GM11168 (cell line): Measurements from ENCODE around the gene ADPRM.

Experiments used
- in situ Hi-C: fragments of 300-500 bp; cut with MboI; formaldehyde crosslinking; loops from one replicate; pipeline ENCODE4 v1.12.0; 2022; ENCODE audit warnings: low sequenced_read_pairs; ENCODE audit not compliant: unreplicated experiment

ADPRM gene

DNA sequence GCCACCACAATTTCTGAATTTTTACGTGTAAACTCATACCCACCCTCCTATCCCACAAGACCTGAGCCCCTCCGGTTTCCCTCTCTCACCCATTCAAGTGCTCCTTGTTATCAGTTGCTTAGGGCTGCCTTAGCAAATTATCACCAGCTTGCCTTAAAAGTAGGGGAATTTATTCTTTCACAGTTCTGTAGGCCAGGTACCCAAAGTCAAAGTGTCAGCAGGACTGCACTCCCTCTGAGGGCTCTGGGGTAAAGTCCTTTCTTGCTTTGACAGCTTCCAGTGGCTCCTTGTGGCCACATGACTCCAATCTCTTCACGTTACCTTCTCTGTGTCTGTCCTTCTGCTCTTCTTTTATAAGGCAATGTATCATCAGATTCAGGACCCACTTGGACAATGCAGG, 40.3 kb downstream of the ADPRM start:
- in situ Hi-C loops = no loop called here

DNA sequence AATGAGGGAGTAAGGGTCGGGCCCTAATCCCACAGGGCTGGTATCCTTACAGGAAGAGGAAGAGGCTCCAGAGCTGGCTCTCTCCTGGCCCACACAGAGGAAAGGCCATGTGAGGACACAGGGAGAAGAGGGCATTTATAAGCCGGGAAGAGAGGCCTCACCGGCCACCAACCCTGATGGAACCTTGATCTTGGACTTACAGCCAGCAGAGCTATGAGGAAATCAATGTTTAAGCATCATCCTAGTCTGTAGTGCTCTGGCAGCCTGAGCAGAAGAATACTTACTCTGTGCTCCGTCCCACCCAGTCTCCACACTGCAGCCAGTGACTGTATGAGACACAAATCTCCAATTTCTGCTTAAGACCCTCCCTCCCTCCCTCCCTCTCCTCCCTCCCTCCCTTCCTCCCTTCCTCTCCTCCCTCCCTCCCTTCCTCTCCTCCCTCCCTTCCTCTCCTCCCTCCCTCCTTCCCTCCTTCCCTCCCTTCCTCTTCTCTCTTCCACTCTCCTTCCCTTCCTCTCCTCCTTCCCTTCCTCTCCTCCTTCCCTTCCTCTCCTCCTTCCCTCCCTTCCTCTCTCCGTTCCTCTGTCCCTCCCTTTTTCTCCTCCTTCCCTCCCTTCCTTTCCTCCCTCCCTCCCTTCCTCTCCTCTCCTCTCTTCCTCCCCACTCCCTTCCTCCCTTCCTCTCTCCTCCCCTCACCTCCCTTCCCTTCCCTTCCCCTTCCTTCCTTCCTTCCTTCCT, 41.3 kb downstream of the ADPRM start:
- in situ Hi-C loops = no loop called here

DNA sequence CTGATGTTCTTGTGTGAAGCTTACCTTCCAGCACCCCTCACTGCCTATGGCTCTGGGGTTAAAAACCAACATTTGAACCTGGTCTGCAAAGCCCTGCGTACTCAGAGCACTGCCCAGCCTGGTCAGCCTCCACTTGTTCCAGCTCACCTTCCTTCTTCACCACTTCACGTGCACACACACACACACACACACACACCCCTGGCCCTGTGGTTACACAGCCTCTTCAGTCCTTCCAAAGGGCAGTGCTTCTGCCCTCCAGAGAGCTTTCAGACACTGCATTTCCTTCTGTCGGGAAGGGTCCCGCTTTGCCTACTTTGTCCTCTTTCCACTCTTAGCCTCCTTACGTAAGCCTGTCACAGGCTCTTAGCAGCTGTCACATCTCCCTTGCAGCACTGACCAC, 42.0 kb downstream of the ADPRM start:
- in situ Hi-C loops = no loop called here

DNA sequence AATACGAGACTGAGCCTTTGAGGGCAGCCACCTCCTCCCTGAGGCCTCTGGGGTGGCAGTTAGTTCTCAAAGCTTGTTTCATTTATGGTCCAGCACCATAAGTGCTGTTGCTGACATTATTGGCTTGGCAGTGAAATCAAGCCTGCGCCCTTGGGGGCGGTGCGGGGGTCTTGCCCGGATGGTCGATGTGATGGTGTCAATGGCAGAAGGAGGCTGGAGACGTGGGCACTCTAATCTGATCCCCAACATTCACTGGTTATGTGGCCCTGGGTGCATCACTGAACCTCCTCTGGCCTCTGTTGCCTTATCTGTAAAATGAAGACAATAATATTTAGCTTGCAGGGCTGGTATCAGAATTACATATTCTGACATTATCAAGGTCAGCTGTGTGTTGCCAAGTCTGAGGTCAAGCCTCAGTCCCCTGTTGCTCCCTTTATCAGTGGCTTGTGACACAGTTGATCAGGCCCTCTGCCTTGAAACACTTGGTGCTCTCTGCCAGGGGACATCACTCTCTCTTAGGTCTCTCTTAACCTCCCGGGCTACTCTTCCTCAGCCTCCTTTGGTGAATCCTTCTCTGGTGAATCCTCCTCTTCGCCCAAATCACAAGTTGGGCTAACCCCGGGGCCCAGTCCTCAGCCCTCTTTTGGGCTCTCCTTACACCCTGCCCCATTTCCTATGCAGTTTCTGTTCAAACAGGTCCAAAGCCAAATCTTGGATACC, 44.2 kb downstream of the ADPRM start:
- in situ Hi-C loops = no loop called here

DNA sequence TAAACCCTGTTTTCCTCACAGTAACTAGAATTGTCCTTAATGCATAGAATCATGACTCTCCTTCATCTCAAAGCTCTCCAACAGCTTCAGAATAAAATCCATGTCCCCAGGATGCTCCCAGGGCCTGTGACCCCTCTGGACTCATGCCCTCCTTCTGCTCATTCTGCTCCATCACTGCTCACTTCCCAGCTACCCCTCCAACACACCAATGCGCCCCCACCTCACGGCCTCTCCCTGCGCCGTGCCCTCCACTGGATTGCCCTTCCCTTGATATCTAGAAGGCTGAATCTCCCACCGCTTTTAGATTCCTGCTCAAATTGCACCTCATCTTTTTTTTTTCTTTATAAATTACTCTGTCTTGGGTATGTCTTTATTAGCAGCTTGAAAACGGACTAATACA, 45.0 kb downstream of the ADPRM start:
- in situ Hi-C loops = no loop called here

DNA sequence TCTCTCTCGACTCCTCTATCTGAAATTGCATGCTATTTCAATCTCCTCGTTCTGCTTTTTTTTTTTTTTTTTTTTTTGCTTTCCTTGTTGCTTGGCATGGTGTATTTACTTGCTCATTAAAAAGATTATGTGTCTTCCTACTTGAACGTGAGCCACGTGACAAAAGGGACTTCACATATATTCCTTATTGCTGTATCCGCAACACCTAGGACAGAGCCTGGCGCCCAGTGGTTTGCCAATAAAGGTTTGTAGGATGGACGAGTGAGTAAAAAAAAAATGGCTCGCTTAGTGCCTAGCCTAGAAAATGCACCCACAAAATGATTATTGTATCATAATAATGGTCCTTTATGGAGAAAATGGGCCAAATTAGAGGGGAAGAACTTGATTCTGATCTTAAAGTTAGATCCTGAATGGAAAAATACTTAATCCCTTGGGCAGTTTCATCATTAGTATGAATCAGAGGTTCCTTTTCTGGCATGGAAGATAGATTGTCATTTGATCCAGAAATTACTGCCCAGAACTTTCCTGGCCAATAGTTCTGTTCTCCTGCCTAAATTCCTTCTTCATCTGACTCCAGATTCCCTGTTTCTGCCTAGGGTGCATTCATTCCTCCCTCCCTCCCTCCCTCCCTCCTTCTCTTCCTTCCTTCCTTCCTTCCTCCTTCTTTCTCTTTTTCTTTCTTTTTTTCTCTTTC, 46.1 kb downstream of the ADPRM start:
- in situ Hi-C loops = no loop called here

DNA sequence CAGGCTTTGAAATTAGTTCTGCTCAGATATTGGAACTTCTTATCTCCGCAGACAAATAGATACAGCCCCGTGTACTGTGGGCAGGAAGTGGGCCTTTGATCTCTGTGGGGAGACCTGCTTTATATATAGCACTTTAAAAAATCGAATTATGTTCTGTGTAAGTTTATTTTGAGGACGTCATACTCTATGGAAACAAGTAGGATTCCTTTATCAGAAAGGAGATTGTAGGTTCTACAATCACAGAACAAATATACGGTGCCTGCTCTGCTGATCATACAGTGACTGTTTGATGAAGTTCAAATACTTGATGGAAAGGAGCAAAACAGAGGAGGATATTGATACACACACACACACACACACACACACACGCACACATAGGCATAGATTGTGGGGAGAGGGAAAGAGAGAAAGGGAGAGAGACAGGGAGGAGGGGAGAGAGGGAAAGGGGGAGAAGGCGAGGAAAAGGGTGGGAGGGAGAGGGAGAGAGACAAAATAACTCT, 47.2 kb downstream of the ADPRM start:
- in situ Hi-C loops = no loop called here

DNA sequence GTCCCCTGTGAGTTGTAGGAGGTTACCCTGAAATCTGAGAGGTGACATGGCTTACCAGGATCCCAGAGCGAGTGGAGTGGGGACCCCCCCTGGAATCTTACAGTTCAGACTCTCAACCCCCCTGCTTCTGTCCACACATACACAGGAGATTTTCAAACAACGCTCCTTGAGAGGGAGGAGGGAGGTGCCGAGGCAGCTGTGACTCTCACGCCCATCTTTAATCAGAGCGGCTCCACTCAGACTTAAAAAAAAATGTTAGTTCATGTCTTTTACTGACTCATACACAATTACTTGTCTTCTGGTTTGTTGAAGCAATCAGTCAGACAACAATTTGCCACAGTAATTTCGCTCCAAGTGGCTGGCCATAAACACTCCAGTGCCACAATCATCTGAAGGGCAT, 47.8 kb downstream of the ADPRM start:
- in situ Hi-C loops = no loop called here

DNA sequence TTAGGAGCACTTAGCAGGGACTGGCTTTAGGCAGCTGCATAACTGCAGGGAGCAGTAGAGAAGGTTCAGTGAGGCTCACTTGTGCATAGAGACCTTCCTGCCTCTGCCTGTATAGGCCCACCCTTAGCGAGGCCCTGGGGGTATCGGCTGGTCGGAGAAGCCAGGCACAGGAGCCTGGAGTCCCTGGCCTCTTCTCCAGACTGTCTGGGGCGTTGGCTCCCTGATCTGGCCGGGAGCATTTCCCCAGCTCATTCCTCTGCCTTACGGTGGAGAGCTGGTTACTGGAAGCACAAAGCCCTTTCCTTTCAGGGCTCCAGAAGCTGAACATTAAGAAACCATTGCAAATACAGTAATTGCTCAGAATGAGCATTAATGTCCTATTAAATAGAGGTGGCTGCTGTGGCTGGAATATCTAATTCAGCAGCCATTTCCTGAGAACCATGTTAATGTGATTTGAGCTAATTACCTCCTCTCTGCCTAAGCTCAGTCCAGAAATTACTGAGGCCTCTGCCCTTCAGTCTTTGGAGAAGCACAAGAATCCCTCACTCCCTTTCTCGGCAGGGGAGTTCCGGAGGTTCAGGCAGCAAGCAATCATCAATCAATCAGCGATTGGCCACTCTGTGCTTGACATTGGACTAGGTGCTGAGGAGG, 51.3 kb downstream of the ADPRM start:
- in situ Hi-C loops = no loop called here

DNA sequence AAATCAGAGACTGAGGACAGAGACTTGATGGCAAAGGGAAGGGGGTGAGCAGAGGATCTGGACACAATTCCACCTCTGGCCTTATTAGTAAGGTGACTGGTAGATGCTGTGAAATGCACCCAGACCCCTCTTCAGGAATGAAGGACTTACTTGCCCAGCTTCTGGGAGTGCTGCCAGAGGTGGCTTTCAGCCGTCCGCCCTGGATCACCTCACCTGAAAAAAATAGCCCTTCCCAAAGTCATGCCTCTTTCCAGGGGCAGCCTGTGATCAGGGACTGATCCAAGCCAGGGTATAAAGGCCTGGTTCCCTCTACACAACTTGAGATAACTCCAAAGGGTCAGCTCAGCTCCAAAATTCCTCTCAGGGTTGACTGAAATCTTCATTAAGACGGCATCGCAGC, 52.8 kb downstream of the ADPRM start:
- in situ Hi-C loops = no loop called here

DNA sequence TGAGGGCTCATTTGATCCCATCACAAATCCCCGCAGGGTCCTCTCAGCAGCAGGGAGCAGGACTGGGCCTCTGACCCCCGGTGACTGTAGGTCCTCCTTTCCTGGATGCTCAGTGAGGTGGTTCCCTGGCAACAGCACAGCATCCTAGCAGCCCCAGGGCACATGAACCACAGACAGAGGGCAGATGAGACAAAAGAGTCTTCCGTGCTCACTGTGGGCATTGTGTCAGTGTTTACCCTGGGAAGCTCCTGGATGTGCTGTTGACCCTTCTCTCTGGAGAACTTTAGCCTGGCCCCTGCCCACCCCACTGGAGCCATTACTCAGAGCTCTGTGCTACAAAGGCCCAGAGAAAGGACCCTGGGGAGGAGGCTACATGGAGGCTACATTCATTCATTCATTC, 54.2 kb downstream of the ADPRM start:
- in situ Hi-C loops = no loop called here

DNA sequence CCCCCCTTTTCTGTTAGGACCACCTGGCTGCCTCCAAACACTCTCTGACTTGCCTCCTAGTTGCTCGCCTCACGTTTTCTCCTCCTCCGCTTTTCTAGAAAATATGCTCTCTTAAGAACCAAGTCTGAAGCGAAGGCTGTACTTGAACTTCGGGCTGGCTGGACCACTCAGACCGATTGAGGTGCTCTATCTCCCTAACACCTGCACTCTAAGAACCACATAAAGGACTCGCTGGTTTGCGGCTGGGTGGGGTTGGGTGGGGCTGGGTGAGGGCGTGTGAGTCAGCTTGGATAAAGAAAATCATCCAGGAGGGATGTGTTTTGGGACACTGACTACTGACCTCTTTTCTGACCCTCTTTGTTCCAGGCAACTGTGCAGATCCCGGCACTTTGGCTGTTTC, 55.3 kb downstream of the ADPRM start:
- in situ Hi-C loops = no loop called here

DNA sequence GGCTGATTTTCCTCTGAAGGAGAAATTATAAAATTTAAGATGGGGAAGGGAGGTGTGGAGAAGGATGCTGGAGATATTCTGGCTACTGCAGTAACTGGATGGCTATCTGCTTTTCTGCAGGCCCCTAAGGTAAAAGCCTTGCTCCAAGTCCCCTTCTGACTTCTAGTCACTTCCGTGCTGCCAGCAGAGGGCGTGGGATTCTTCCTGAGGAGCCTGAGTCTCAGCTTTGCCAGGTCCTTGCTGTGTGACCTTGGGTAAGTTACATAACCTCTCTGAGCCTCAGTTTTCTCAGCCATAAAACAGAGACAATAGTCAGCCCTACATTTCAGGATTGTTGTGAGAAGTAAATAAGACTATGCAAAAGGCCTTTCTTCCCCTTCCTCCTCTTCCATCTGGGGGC, 56.7 kb downstream of the ADPRM start:
- in situ Hi-C loops = no loop called here

DNA sequence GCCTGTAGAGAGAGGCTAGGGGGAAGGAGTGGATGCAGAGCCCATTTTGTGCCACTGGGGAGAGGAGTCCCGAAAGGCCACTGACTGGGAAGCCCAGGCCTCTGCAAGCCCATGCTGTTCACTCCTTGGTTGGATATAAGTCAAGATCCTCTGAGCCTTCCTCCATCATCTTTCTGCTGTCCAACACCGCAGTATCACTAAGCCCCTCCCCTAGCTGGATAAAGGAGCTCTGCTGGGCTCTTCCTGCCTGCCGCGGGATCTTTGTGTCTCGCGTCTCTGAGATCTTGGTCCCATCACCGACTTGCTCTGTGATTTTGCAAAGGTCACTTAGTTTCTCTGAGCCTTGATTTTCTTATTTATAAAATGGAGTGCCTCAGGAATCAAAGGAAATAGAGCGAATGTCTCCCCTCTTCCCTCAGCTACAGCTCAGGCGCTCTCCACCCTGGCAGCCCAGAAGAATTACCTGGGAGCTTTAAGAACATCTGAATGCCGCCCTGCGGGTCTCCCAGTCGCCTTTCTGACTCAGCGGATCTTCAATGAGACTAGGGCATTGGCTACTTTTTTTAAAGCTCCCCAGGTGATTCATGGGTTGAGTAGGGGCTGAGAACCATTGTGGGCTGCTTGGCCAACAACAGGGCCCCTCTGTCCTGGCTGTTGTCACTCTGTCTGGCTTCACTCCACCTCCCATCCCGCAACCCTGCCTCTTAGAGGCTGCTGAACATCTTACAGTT, 57.6 kb downstream of the ADPRM start:
- in situ Hi-C loops = no loop called here

DNA sequence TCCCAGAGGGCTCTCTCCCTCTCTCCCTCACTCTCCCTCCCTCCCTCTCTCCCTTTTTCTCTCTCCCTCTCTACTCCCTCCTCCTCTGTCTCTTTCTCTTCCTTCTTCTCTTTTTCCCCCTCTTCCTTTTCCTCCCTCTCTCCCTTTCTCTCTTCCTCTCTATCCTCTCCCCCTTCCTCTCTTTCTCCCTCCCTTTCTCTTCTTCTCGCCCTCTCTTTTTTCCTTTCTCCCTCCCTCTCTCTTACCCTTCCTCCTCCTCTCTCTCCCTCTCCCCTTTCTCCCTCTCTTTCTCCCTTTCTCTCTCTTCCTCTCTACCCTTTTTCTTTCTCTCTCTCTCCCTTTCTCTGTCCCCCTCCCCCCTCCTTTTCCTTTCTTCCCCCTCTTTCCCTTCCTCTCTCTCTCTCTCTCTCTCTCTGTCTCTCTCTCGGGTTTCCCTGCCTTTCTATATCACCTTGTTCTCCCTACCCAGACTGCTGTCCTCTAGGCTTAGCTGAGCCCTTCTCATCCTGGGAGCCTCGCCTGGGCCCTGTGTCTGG, 58.3 kb downstream of the ADPRM start:
- in situ Hi-C loops = no loop called here

DNA sequence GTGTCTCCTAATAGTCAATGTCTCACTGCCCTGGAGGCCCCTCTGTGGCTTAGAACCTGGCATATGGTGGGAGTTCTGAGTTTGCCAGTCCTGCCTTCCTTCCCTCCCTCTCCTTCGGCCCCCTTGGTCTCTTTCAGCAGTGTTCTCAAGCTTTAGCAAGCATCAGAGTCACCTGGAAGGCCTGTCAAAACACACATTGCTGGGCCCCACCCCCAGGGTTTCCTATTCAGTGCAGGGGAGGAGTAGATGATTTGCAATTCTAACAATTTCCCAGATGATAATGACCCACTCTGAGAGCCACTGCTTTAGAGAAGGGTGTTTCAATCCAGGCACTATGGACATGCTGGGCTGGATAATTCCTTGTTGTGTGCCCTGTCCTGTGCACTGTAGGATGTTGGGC, 58.8 kb downstream of the ADPRM start:
- in situ Hi-C loops = no loop called here

DNA sequence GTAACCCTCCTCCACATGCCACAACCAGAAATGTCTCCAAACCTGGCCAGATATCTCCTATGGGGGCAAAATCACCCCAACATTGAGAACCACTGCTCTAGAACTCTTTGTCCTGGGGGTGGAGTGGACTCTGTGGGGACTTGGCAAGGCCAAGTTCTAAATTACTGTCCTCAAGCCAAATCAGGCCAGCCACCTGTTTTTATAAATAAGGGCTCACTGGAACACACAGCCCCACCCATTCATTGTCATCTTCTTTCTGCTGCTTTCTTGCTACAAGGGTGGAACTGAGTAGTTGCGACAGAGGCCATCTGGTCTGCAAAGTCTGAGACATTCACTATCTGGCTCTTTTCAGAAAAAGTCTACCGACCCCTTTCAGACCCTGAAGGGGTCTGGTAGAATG, 59.2 kb downstream of the ADPRM start:
- in situ Hi-C loops = no loop called here

DNA sequence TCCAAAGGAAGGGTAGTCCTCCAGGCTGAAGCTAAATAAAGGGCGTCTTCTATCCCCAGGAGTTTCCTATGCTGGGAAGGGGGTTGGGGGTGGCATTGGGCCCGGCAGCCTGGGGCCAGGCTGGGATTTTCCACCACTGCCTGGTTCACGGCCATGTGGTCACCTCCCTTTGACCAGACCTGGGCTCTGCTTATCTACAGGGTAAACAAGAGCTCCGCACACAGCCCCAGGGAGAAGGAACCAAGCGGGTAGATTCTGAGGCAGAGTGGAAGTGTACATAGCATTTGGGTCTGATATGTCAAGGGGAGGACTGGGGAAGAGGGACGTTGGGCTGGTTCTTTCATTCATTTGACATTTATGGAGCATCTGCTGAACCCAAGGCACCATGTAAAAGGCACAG, 59.7 kb downstream of the ADPRM start:
- in situ Hi-C loops = no loop called here

DNA sequence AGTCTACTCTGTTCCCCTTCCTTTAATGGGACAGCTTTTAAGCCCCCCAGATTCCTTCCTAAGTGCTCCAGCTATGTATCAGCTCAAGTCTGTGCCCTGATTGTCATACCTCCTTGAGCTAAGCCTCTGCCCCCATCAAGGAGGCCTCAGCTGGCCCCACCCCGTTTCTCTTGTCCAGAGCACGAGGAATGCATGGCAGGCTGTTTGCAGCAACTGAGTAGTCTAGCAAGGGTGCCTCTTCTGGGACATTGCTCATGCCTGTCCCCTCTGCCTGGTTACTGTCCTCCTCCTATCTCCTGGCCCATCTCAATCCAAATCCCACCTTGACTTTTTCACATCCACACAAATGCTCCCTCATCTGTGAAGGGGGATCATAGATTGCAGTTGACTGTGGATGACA, 60.3 kb downstream of the ADPRM start:
- in situ Hi-C loops = no loop called here

DNA sequence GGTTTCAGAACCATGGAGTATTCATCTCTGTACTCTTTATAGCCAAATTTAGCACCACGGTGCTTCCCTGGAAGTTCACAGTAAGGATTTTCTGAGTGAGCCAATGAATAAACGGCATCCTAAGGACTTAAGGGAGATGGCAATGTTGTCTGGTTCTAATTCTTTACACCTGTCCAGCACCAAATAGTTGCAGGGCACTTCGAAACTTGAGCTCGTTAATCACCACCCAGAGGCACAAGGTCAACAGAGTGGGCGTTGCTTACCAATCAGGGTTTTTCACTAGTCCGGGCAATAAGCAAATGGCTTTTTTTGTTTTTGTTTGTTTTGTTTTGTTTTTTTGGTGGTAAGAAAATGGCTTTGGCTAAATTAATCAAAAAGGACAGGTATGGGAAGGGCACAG, 60.7 kb downstream of the ADPRM start:
- in situ Hi-C loops = no loop called here
